Measurements from ENCODE around the gene UNC5CL. TPM values are rescaled to one million over a fixed set of nuclear protein-coding genes. Genes with fewer than 3 reads are reported as not detected.

Gene UNC5CL
- total and polyA plus RNA-seq, 8 donors, result 2.3 to 84.8 (median 13.1) TPM

- no peaks in the 10 kb centered on the region for H3K27me3 ChIP-seq
- H3K27ac ChIP-seq, result peak overlapping the region; percentile 48 to 86 (median 75)
- peaks cover 39 to 94% (median 68%) of the 10 kb centered on the region in 4 donors for H3K4me1 ChIP-seq
- TF ChIP-seq POLR2A (IDR thresholded peaks at IDR 0.05), result no peak
- TF ChIP-seq EP300 (IDR thresholded peaks at IDR 0.05), result no peak
- TF ChIP-seq, protein P1, sequence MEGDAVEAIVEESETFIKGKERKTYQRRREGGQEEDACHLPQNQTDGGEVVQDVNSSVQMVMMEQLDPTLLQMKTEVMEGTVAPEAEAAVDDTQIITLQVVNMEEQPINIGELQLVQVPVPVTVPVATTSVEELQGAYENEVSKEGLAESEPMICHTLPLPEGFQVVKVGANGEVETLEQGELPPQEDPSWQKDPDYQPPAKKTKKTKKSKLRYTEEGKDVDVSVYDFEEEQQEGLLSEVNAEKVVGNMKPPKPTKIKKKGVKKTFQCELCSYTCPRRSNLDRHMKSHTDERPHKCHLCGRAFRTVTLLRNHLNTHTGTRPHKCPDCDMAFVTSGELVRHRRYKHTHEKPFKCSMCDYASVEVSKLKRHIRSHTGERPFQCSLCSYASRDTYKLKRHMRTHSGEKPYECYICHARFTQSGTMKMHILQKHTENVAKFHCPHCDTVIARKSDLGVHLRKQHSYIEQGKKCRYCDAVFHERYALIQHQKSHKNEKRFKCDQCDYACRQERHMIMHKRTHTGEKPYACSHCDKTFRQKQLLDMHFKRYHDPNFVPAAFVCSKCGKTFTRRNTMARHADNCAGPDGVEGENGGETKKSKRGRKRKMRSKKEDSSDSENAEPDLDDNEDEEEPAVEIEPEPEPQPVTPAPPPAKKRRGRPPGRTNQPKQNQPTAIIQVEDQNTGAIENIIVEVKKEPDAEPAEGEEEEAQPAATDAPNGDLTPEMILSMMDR (IDR thresholded peaks at IDR 0.05), result no peak
- no peak for TF ChIP-seq POLR2AphosphoS5 (IDR thresholded peaks at IDR 0.05)
- peaks cover 0 to 8% (median 3%) of the 10 kb centered on the region in 4 donors for H3K36me3 ChIP-seq
- H3K9me3 ChIP-seq, result no peaks in the 10 kb centered on the region
- no peak for DNase-seq
- 46 to 66% (median 51%) methylated on average over 2 of the region's 2 CpGs for WGBS, 5 donors
- intact Hi-C loops (cut with DNase I; ENCODE audit: low total_unique reads), result no loop called here
- H3K4me3 ChIP-seq, result no peak overlapping the region
These were observed 19.8 kb upstream of the UNC5CL start for GRCh38 chr6:41058783-41059181.

GRCh38 chr6:41056768-41057490, 17.9 kb upstream of the UNC5CL start:
- Histone ChIP-seq H3K4me3 (no peak overlapping the region), H3K9me3 (no peaks in the 10 kb centered on the region), H3K27ac (peak overlapping the region; percentile 49 to 86 (median 75)), H3K36me3 (peaks cover 0 to 8% (median 3%) of the 10 kb centered on the region in 4 donors), H3K4me1 (peaks cover 31 to 94% (median 63%) of the 10 kb centered on the region in 4 donors), H3K27me3 (no peaks in the 10 kb centered on the region)
- 54 to 70% (median 66%) methylated on average over 5 to 6 of the region's 6 CpGs for WGBS, 5 donors
- TF ChIP-seq, protein P1 (IDR thresholded peaks at IDR 0.05), result no peak
- TF ChIP-seq POLR2AphosphoS5 (IDR thresholded peaks at IDR 0.05) (peak in 1 of 3 donors; percentile 4), POLR2A (IDR thresholded peaks at IDR 0.05) (no peak), EP300 (IDR thresholded peaks at IDR 0.05) (peak; percentile 3)
- intact Hi-C loops (cut with DNase I; ENCODE audit: low total_unique reads), result no loop called here
- DNase-seq, result peak in 1 of 2 donors; percentile 53

DNA sequence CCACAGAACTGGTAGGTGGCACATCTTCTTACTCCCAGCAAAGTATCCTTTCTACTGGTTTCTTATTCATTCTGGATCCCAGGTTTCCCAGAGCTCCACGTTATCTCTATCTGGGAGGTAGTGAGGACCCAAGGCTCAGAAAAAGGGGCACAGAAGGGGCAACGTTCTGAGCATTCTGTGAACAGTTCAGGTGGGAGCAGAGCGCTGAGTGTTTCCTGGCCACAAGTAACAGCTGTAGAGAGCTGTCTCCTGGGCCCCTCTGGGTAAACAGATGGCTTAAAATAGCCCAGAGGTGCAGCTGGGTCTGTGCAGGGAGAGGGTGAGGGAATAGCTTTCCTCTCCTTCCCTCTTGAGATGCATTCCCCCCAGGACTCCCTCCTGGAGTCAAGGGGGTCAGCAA, 16.1 kb upstream of the UNC5CL start:
- TF ChIP-seq POLR2AphosphoS5 (IDR thresholded peaks at IDR 0.05) (no peak), POLR2A (IDR thresholded peaks at IDR 0.05) (no peak), EP300 (IDR thresholded peaks at IDR 0.05) (no peak)
- TF ChIP-seq, protein P1 (IDR thresholded peaks at IDR 0.05), result no peak
- peaks cover 19 to 94% (median 57%) of the 10 kb centered on the region in 4 donors for H3K4me1 ChIP-seq

GRCh38 chr6:41054511-41054910, 15.5 kb upstream of the UNC5CL start:
- WGBS, 5 donors, result 97 to 100% (median 98%) methylated on average over 3 of the region's 3 CpGs
- H3K27me3 ChIP-seq, result no peaks in the 10 kb centered on the region
- DNase-seq, result no peak
- TF ChIP-seq POLR2A (IDR thresholded peaks at IDR 0.05), result no peak
- TF ChIP-seq EP300 (IDR thresholded peaks at IDR 0.05), result no peak
- TF ChIP-seq, protein P1 (IDR thresholded peaks at IDR 0.05), result no peak
- TF ChIP-seq POLR2AphosphoS5 (IDR thresholded peaks at IDR 0.05), result no peak
- H3K27ac ChIP-seq, result peak overlapping the region in 1 of 5 donors; percentile 84
- intact Hi-C loops (cut with DNase I; ENCODE audit: low total_unique reads), result no loop called here
- no peaks in the 10 kb centered on the region for H3K9me3 ChIP-seq
- peaks cover 18 to 94% (median 54%) of the 10 kb centered on the region in 4 donors for H3K4me1 ChIP-seq
- H3K4me3 ChIP-seq, result no peak overlapping the region
- no peaks in the 10 kb centered on the region for H3K36me3 ChIP-seq

More for the DNA sequence above, 16.1 kb upstream of the UNC5CL start:
- H3K36me3 ChIP-seq, result no peaks in the 10 kb centered on the region
- H3K9me3 ChIP-seq, result no peaks in the 10 kb centered on the region
- intact Hi-C loops (cut with DNase I; ENCODE audit: low total_unique reads), result no loop called here
- 36 to 60% (median 51%) methylated on average over 3 of the region's 3 CpGs for WGBS, 5 donors
- peak in 1 of 2 donors; percentile 67 for DNase-seq
- H3K27ac ChIP-seq, result peak overlapping the region in 2 of 5 donors; percentile 22 to 84
- no peak overlapping the region for H3K4me3 ChIP-seq
- no peaks in the 10 kb centered on the region for H3K27me3 ChIP-seq
